ENCODE measurements around the gene ILKAP. TPM values are rescaled to one million over a fixed set of nuclear protein-coding genes. Genes with fewer than 3 reads are reported as not detected.

ILKAP gene
- total RNA-seq, 1 experiment from 2014 or later: 49.9 TPM

DNA sequence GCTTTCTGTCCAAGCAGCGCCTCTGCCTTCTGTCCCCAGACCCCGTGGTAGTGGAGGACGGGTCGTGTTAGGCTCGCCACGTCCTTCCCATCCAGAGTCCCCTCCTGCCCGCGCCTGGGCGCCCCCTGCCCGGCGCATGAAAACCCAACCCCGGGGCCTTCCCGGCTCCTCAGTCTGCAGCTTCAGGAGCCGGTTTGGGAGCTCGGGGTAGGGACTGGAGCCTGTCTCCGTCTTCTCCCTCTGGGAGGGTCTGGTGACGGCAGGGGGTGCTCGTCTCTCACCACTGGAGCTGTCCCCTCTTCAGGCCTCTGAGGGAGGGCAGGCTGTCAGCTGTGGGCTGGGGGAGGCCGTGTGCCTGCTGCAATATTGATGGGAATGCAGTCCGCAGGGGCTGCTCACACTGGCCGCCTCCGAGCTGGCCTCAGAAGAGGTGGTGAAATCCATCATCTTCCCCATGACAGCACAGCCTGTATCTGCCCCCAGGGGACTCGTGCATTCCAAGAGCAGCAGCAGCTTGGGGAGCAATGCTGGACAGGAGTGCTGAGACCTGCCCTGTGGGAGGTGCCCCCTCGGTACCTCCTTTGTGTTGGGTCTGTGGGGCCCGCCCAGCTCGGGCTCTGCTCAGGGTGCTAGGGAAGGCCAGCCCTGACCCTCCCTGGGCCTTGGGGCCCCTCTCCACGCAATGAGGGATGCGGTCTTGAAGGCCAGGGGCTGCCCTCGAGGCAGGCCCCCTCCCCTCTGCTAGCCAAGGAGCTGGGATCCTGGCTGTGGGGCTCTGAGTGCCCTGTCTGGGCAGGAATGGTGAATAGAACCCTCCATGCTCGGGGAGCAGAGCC, 82.8 kb downstream of the ILKAP start:
- Histone ChIP-seq H3K4me1 (ENCODE audit: control insufficient read depth, insufficient read depth, low read length) (no peaks in the 10 kb centered on the region), H3K36me3 (ENCODE audit: control insufficient read depth, insufficient read depth, low read length) (no peaks in the 10 kb centered on the region), H3K27me3 (ENCODE audit: control insufficient read depth, insufficient read depth, low read length) (no peaks in the 10 kb centered on the region), H3K27ac (ENCODE audit: low read length) (no peak overlapping the region), H3K9me3 (ENCODE audit: control insufficient read depth, insufficient read depth, low read depth, low read length) (no peaks in the 10 kb centered on the region), H3K4me3 (ENCODE audit: low read depth in 2 of 2, low read length in 2 of 2) (no peak overlapping the region)
- no TSS peak for BruUV-seq (replicated peaks)
- intact Hi-C loops (cut with micrococcal nuclease; ENCODE audit: unreplicated experiment) (no loop called here), in situ Hi-C loops (cut with HindIII; ENCODE audit: low pct_unique_long_range_greater_than_20kb, low sequenced_read_pairs) (no loop called here)
- ChIA-PET POLR2A (no interaction called here), CTCF (no interaction called here)
- ATAC-seq (0 out of 2 replicates have a peak, but pooled peaks have one; percentile 24), DNase-seq (ENCODE audit: low read depth, low spot score) (no peak)
- TF ChIP-seq TCF7L2 (IDR thresholded peaks at IDR 0.05; ENCODE audit: low read depth, low read length) (no peak), POLR2AphosphoS5 (IDR thresholded peaks at IDR 0.05; ENCODE audit: low read depth, low read length) (no peak), SIN3A (IDR thresholded peaks at IDR 0.05; ENCODE audit: borderline replicate concordance, insufficient read depth, low read depth, low read length) (no peak)
- TF ChIP-seq, protein P1, sequence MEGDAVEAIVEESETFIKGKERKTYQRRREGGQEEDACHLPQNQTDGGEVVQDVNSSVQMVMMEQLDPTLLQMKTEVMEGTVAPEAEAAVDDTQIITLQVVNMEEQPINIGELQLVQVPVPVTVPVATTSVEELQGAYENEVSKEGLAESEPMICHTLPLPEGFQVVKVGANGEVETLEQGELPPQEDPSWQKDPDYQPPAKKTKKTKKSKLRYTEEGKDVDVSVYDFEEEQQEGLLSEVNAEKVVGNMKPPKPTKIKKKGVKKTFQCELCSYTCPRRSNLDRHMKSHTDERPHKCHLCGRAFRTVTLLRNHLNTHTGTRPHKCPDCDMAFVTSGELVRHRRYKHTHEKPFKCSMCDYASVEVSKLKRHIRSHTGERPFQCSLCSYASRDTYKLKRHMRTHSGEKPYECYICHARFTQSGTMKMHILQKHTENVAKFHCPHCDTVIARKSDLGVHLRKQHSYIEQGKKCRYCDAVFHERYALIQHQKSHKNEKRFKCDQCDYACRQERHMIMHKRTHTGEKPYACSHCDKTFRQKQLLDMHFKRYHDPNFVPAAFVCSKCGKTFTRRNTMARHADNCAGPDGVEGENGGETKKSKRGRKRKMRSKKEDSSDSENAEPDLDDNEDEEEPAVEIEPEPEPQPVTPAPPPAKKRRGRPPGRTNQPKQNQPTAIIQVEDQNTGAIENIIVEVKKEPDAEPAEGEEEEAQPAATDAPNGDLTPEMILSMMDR (IDR thresholded peaks at IDR 0.05): no peak; the same call in 1 of the 2 replicates
- TF ChIP-seq, protein P2, sequence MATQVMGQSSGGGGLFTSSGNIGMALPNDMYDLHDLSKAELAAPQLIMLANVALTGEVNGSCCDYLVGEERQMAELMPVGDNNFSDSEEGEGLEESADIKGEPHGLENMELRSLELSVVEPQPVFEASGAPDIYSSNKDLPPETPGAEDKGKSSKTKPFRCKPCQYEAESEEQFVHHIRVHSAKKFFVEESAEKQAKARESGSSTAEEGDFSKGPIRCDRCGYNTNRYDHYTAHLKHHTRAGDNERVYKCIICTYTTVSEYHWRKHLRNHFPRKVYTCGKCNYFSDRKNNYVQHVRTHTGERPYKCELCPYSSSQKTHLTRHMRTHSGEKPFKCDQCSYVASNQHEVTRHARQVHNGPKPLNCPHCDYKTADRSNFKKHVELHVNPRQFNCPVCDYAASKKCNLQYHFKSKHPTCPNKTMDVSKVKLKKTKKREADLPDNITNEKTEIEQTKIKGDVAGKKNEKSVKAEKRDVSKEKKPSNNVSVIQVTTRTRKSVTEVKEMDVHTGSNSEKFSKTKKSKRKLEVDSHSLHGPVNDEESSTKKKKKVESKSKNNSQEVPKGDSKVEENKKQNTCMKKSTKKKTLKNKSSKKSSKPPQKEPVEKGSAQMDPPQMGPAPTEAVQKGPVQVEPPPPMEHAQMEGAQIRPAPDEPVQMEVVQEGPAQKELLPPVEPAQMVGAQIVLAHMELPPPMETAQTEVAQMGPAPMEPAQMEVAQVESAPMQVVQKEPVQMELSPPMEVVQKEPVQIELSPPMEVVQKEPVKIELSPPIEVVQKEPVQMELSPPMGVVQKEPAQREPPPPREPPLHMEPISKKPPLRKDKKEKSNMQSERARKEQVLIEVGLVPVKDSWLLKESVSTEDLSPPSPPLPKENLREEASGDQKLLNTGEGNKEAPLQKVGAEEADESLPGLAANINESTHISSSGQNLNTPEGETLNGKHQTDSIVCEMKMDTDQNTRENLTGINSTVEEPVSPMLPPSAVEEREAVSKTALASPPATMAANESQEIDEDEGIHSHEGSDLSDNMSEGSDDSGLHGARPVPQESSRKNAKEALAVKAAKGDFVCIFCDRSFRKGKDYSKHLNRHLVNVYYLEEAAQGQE (IDR thresholded peaks at IDR 0.05; ENCODE audit: insufficient read depth in 1 of 2, low read depth in 2 of 2, low read length in 1 of 2): no peak

Other genes starting within 250 kb of the ILKAP start
- gene UBE2F, start 236.7 kb downstream of the ILKAP start, total RNA-seq (2021; ENCODE audit: unreplicated experiment): 44.9 TPM
- gene SCLY, start 142.7 kb downstream of the ILKAP start, total RNA-seq (2021; ENCODE audit: unreplicated experiment): 31.4 TPM
- 0.85 TPM for gene ESPNL, start 103.4 kb downstream of the ILKAP start, total RNA-seq (2021; ENCODE audit: unreplicated experiment)
- 0.26 TPM for gene KLHL30, start 65.0 kb downstream of the ILKAP start, total RNA-seq (2021; ENCODE audit: unreplicated experiment)
- gene ERFE, start 44.7 kb downstream of the ILKAP start, total RNA-seq (2021; ENCODE audit: unreplicated experiment): 10.3 TPM
- 42.0 TPM for gene HES6, start 36.3 kb upstream of the ILKAP start, total RNA-seq (2021; ENCODE audit: unreplicated experiment)
- 9.9 TPM for gene PER2, start 84.9 kb upstream of the ILKAP start, total RNA-seq (2021; ENCODE audit: unreplicated experiment)
- 23.4 TPM for gene TRAF3IP1, start 116.8 kb upstream of the ILKAP start, total RNA-seq (2021; ENCODE audit: unreplicated experiment)
- gene ASB1, start 223.2 kb upstream of the ILKAP start, total RNA-seq (2021; ENCODE audit: unreplicated experiment): 57.3 TPM

Measured in Panc1 (cell line).